Ectodermal cell (in vitro differentiated cells): ENCODE measurements around the gene SLC6A16.
A peak's percentile ranks its signal among the peaks of the same experiment; 100 is the strongest.

Experiments used
- H3K27ac ChIP-seq: 2 replicates; pipeline ENCODE4 v1.7.0; 2013; ENCODE audit warnings: mild to moderate bottlenecking, low read depth, low read length; ENCODE audit not compliant: insufficient read depth, poor library complexity, severe bottlenecking
- H3K27me3 ChIP-seq: 2 replicates; pipeline ENCODE4 v1.7.0; 2013; ENCODE audit warnings: mild to moderate bottlenecking, low read length; ENCODE audit not compliant: insufficient read depth, control insufficient read depth, poor library complexity, severe bottlenecking
- H3K36me3 ChIP-seq: one replicate; pipeline ENCODE4 v1.7.0; 2013; ENCODE audit warnings: low read length; ENCODE audit not compliant: control insufficient read depth, insufficient read depth
- H3K4me1 ChIP-seq: one replicate; pipeline ENCODE4 v1.7.0; 2013; ENCODE audit warnings: low read length; ENCODE audit not compliant: control insufficient read depth, insufficient read depth
- H3K4me3 ChIP-seq: 2 replicates; pipeline ENCODE4 v1.7.0; 2013; ENCODE audit warnings: low read depth, low read length, control low read depth; ENCODE audit not compliant: insufficient read depth
- H3K9me3 ChIP-seq: 2 replicates; pipeline ENCODE4 v1.7.0; 2013; ENCODE audit warnings: mild to moderate bottlenecking, low read length, moderate library complexity; ENCODE audit not compliant: control insufficient read depth
- WGBS, 2 experiments: methylation state at CpG; one replicate each; pipeline ENCODE4 v1.1.7; 2013; ENCODE audit warnings: missing lambda C conversion rate in 2 of 2; 5-methylcytosine and 5-hydroxymethylcytosine counted together

SLC6A16 gene

GRCh38 chr19:49361438-49362047 is 36.6 kb upstream of the SLC6A16 start:
- Histone ChIP-seq H3K36me3 (peaks cover 31% of the 10 kb centered on the region), H3K9me3 (no peaks in the 10 kb centered on the region), H3K4me3 (peak overlapping the region; percentile 99), H3K4me1 (peaks cover 30% of the 10 kb centered on the region), H3K27ac (peak overlapping the region; percentile 98), H3K27me3 (no peaks in the 10 kb centered on the region)
- WGBS, 2 experiments, result 0% methylated on average over 27 of the region's 27 CpGs

- Histone ChIP-seq H3K27ac (no peak overlapping the region), H3K9me3 (no peaks in the 10 kb centered on the region), H3K36me3 (peaks cover 44% of the 10 kb centered on the region), H3K27me3 (no peaks in the 10 kb centered on the region), H3K4me3 (peak overlapping the region; percentile 99), H3K4me1 (peaks cover 30% of the 10 kb centered on the region)
- 92% methylated on average over 17 of the region's 17 CpGs for WGBS, 2 experiments
Observed at GRCh38 chr19:49359851-49360820, 35.1 kb upstream of the SLC6A16 start.

GRCh38 chr19:49357186-49357585 is 32.2 kb upstream of the SLC6A16 start:
- 93 to 95% methylated on average over 9 of the region's 9 CpGs for WGBS, 2 experiments
- Histone ChIP-seq H3K4me3 (no peak overlapping the region), H3K36me3 (peaks cover 62% of the 10 kb centered on the region)

GRCh38 chr19:49356382-49356781 is 31.4 kb upstream of the SLC6A16 start:
- peaks cover 26% of the 10 kb centered on the region for H3K4me1 ChIP-seq
- H3K27ac ChIP-seq, result no peak overlapping the region
- H3K36me3 ChIP-seq, result peaks cover 66% of the 10 kb centered on the region
- no peaks in the 10 kb centered on the region for H3K9me3 ChIP-seq
- 86 to 91% methylated on average over 5 of the region's 7 CpGs for whole genome bisulfite sequencing, 2 experiments
- no peak overlapping the region for H3K4me3 ChIP-seq
- no peaks in the 10 kb centered on the region for H3K27me3 ChIP-seq

More at GRCh38 chr19:49357186-49357585, 32.2 kb upstream of the SLC6A16 start:
- H3K27ac ChIP-seq, result no peak overlapping the region
- peaks cover 26% of the 10 kb centered on the region for H3K4me1 ChIP-seq
- H3K9me3 ChIP-seq, result no peaks in the 10 kb centered on the region
- no peaks in the 10 kb centered on the region for H3K27me3 ChIP-seq

GRCh38 chr19:49355909-49356353 is 30.9 kb upstream of the SLC6A16 start:
- Histone ChIP-seq H3K27me3 (no peaks in the 10 kb centered on the region), H3K27ac (no peak overlapping the region), H3K4me1 (peaks cover 26% of the 10 kb centered on the region), H3K4me3 (no peak overlapping the region), H3K9me3 (no peaks in the 10 kb centered on the region), H3K36me3 (peaks cover 70% of the 10 kb centered on the region)
- WGBS, 2 experiments, result 88 to 91% methylated on average over 12 of the region's 12 CpGs

- H3K27ac ChIP-seq, result no peak overlapping the region
- no peaks in the 10 kb centered on the region for H3K27me3 ChIP-seq
- WGBS, 2 experiments, result 93 to 99% methylated on average over 2 of the region's 2 CpGs
- no peak overlapping the region for H3K4me3 ChIP-seq
- peaks cover 6% of the 10 kb centered on the region for H3K4me1 ChIP-seq
- H3K36me3 ChIP-seq, result peaks cover 70% of the 10 kb centered on the region
- no peaks in the 10 kb centered on the region for H3K9me3 ChIP-seq
Observed at GRCh38 chr19:49349567-49349966, 24.6 kb upstream of the SLC6A16 start.

- H3K9me3 ChIP-seq, result no peaks in the 10 kb centered on the region
- no peak overlapping the region for H3K4me3 ChIP-seq
- peaks cover 72% of the 10 kb centered on the region for H3K36me3 ChIP-seq
- no peaks in the 10 kb centered on the region for H3K27me3 ChIP-seq
- H3K4me1 ChIP-seq, result peaks cover 6% of the 10 kb centered on the region
- 94 to 97% methylated on average over 11 of the region's 12 CpGs for WGBS, 2 experiments
- no peak overlapping the region for H3K27ac ChIP-seq
Observed at GRCh38 chr19:49348305-49349189, 23.6 kb upstream of the SLC6A16 start.

- no peak overlapping the region for H3K27ac ChIP-seq
- H3K9me3 ChIP-seq, result no peaks in the 10 kb centered on the region
- peaks cover 77% of the 10 kb centered on the region for H3K36me3 ChIP-seq
- WGBS, 2 experiments, result 87 to 91% methylated on average over 3 of the region's 3 CpGs
- H3K4me3 ChIP-seq, result no peak overlapping the region
- no peaks in the 10 kb centered on the region for H3K27me3 ChIP-seq
- peaks cover 6% of the 10 kb centered on the region for H3K4me1 ChIP-seq
Observed at GRCh38 chr19:49347835-49348234, 22.8 kb upstream of the SLC6A16 start.

GRCh38 chr19:49347191-49347590 is 22.2 kb upstream of the SLC6A16 start:
- H3K9me3 ChIP-seq, result no peaks in the 10 kb centered on the region
- H3K4me3 ChIP-seq, result no peak overlapping the region
- no peak overlapping the region for H3K27ac ChIP-seq
- H3K36me3 ChIP-seq, result peaks cover 79% of the 10 kb centered on the region
- peaks cover 6% of the 10 kb centered on the region for H3K4me1 ChIP-seq
- H3K27me3 ChIP-seq, result no peaks in the 10 kb centered on the region
- WGBS, 2 experiments, result 95 to 97% methylated on average over 15 of the region's 15 CpGs
